CD14-positive monocyte (primary cell): Measurements from ENCODE around the gene PEX11G. TPM values are rescaled to one million over a fixed set of nuclear protein-coding genes. Genes with fewer than 3 reads are reported as not detected.

Source experiments
- DNase-seq, 3 donors: peaks; one replicate each; pipeline ENCODE4 v3.0.0-alpha.2; 2011 to 2022
- H2AFZ ChIP-seq: 2 replicates; pipeline ENCODE4 v1.6.0; 2012; ENCODE audit warnings: mild to moderate bottlenecking, low read depth, low read length, inconsistent platforms; ENCODE audit not compliant: insufficient read depth, poor library complexity, severe bottlenecking
- H3K27ac ChIP-seq, 2 donors: 1 replicate in 1 of 2; 2 replicates in 1 of 2; pipeline ENCODE4 v1.5.1; 2012 to 2013; ENCODE audit warnings: low read length in 2 of 2, control low read depth in 1 of 2, inconsistent platforms in 1 of 2, low read depth in 1 of 2, mild to moderate bottlenecking in 1 of 2
- H3K27me3 ChIP-seq, 2 donors: one replicate each; pipeline versions ENCODE4 v1.6.0 to v1.6.1; 2011 to 2013; ENCODE audit warnings: low read length in 2 of 2; ENCODE audit not compliant: control insufficient read depth in 2 of 2, insufficient read depth in 2 of 2
- H3K36me3 ChIP-seq, 2 donors: replicated peaks in 1 of 2; 1 replicate in 1 of 2; 2 replicates in 1 of 2; pipeline versions ENCODE4 v1.5.1 to v1.6.1; 2012 to 2013; ENCODE audit warnings: low read length in 2 of 2, control low read depth in 1 of 2, inconsistent platforms in 1 of 2, mild to moderate bottlenecking in 1 of 2; ENCODE audit not compliant: insufficient read depth in 2 of 2, control insufficient read depth in 1 of 2
- H3K4me1 ChIP-seq, 2 donors: 1 replicate in 1 of 2; 2 replicates in 1 of 2; pipeline versions ENCODE4 v1.5.1 to v1.6.1; 2012 to 2013; ENCODE audit warnings: low read length in 2 of 2, control low read depth in 1 of 2, inconsistent platforms in 1 of 2, mild to moderate bottlenecking in 1 of 2, moderate library complexity in 1 of 2; ENCODE audit not compliant: insufficient read depth in 2 of 2, control insufficient read depth in 1 of 2
- H3K4me2 ChIP-seq: replicated peaks from 2 replicates; pipeline ENCODE3; 2012; ENCODE audit warnings: low read length, moderate library complexity, mild to moderate bottlenecking; ENCODE audit not compliant: poor library complexity, severe bottlenecking; ENCODE audit errors: extremely low read depth
- H3K4me3 ChIP-seq, 3 experiments: fragments of 200-600 bp in 1 of 3; sonication (generic) in 1 of 3; replicated peaks in 1 of 3; 1 replicate in 2 of 3; 2 replicates in 1 of 3; pipeline ENCODE4 v1.5.1; 2011 to 2013; ENCODE audit warnings: low read length in 3 of 3, mild to moderate bottlenecking in 3 of 3, control low read depth in 2 of 3, low read depth in 2 of 3, inconsistent platforms in 1 of 3, moderate library complexity in 1 of 3
- H3K79me2 ChIP-seq: 2 replicates; pipeline ENCODE4 v1.6.0; 2012; ENCODE audit warnings: mild to moderate bottlenecking, control low read depth, inconsistent platforms, low read length, moderate library complexity; ENCODE audit not compliant: insufficient read depth
- H3K9ac ChIP-seq: 2 replicates; pipeline ENCODE4 v1.6.0; 2017; ENCODE audit warnings: low read length, mild to moderate bottlenecking; ENCODE audit not compliant: insufficient read depth, poor library complexity, severe bottlenecking
- H3K9me3 ChIP-seq, 2 donors: replicated peaks in 1 of 2; 1 replicate in 1 of 2; 2 replicates in 1 of 2; pipeline versions ENCODE4 v1.5.1 to v1.6.1; 2012 to 2013; ENCODE audit warnings: low read length in 2 of 2, control low read depth in 1 of 2; ENCODE audit not compliant: control insufficient read depth in 1 of 2, insufficient read depth in 1 of 2
- H4K20me1 ChIP-seq: 2 replicates; pipeline ENCODE4 v1.6.0; 2012; ENCODE audit warnings: mild to moderate bottlenecking, low read length, control low read depth, moderate library complexity; ENCODE audit not compliant: insufficient read depth
- H3K27ac Mint-ChIP-seq, 7 donors: one replicate each; pipeline ENCODE4 v1.8.0; 2020; ENCODE audit warnings: mild to moderate bottlenecking in 7 of 7, mixed read lengths in 7 of 7, moderate library complexity in 6 of 7, inconsistent platforms in 2 of 7
- H3K27me3 Mint-ChIP-seq, 3 donors: one replicate each; pipeline ENCODE4 v1.8.0; 2021 to 2022; ENCODE audit warnings: low read depth in 3 of 3, mild to moderate bottlenecking in 3 of 3, mixed read lengths in 3 of 3, moderate library complexity in 3 of 3, inconsistent platforms in 1 of 3
- H3K36me3 Mint-ChIP-seq, 2 donors: one replicate each; pipeline ENCODE4 v1.8.0; 2020; ENCODE audit warnings: mixed read lengths in 2 of 2, inconsistent platforms in 1 of 2, mild to moderate bottlenecking in 1 of 2
- H3K4me1 Mint-ChIP-seq: one replicate; pipeline ENCODE4 v1.8.0; 2020; ENCODE audit warnings: mild to moderate bottlenecking, mixed read lengths
- H3K4me3 Mint-ChIP-seq, 2 donors: one replicate each; pipeline ENCODE4 v1.8.0; 2020; ENCODE audit warnings: mild to moderate bottlenecking in 2 of 2, mixed read lengths in 2 of 2, moderate library complexity in 1 of 2
- H3K9me3 Mint-ChIP-seq, 7 donors: one replicate each; pipeline ENCODE4 v1.8.0; 2020 to 2022; ENCODE audit warnings: mixed read lengths in 7 of 7, mild to moderate bottlenecking in 6 of 7, moderate library complexity in 6 of 7, inconsistent platforms in 2 of 7
- WGBS: methylation state at CpG from one replicate; pipeline ENCODE4 v1.1.5; 2013; ENCODE audit warnings: missing lambda C conversion rate; ENCODE audit not compliant: insufficient coverage; 5-methylcytosine and 5-hydroxymethylcytosine counted together
- intact Hi-C, 2 donors: fragments of 100-400 bp; cut with micrococcal nuclease; formaldehyde crosslinking; loops; one replicate each; pipeline versions ENCODE4 v1.15.0 to v1.15.1; 2023
- polyA plus RNA-seq, 3 donors: library from polyadenylated mRNA; depleted of rRNA in 1 of 3; unstranded in 2 of 3; stranded (reverse) in 1 of 3; fragments of 300-500 nt in 2 of 3; fragments of >200 nt in 1 of 3; fragmentation: Illumina TruSeq in 2 of 3; gene quantifications; 1 replicate in 2 of 3; 2 replicates in 1 of 3; pipeline ENCODE4 v1.2.3, GENCODE V29; 2012 to 2021
- TF ChIP-seq, protein P1 (sequence below): fragments of 200-600 bp; IDR thresholded peaks from one replicate; pipeline ENCODE4 v1.8.0; 2022; ENCODE audit warnings: antibody characterized with exemption, mild to moderate bottlenecking

Gene PEX11G
- polyA plus RNA-seq, 3 donors: 0.77 to 3.0 (median 1.4) TPM

DNA sequence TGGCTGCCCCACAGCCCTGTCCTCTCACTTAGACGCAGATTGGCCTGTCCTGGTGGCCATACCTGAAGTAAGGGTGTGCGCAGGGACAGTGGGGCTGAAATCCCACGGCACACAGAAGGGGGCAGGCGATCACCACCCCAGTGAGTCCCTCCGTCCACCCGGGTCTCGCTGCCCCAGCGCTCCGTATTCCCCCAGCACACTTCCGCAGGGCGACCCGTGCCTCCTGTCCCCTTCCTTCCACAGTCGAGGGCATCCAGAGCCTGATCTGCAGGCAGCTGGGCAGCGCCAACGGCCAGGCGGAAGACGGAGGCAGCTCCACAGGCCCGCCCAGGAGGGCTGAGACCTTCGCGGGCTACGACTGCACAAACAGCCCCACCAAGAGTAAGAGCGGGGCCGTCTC is 25.3 kb downstream of the PEX11G start:
- intact Hi-C loops: no loop called here
- H3K27me3 ChIP-seq: no peaks in the 10 kb centered on the region
- H3K4me2 ChIP-seq: no peak overlapping the region
- no peaks in the 10 kb centered on the region for H3K4me1 Mint-ChIP-seq
- no peak overlapping the region for H3K9ac ChIP-seq
- TF ChIP-seq, protein P1, sequence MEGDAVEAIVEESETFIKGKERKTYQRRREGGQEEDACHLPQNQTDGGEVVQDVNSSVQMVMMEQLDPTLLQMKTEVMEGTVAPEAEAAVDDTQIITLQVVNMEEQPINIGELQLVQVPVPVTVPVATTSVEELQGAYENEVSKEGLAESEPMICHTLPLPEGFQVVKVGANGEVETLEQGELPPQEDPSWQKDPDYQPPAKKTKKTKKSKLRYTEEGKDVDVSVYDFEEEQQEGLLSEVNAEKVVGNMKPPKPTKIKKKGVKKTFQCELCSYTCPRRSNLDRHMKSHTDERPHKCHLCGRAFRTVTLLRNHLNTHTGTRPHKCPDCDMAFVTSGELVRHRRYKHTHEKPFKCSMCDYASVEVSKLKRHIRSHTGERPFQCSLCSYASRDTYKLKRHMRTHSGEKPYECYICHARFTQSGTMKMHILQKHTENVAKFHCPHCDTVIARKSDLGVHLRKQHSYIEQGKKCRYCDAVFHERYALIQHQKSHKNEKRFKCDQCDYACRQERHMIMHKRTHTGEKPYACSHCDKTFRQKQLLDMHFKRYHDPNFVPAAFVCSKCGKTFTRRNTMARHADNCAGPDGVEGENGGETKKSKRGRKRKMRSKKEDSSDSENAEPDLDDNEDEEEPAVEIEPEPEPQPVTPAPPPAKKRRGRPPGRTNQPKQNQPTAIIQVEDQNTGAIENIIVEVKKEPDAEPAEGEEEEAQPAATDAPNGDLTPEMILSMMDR: no peak
- H3K27ac ChIP-seq: no peak overlapping the region
- H3K4me3 Mint-ChIP-seq: no peak overlapping the region
- H3K27me3 Mint-ChIP-seq: no peaks in the 10 kb centered on the region
- H3K9me3 ChIP-seq: no peaks in the 10 kb centered on the region
- peaks cover 72 to 97% of the 10 kb centered on the region in 2 donors for H3K36me3 Mint-ChIP-seq
- no peak overlapping the region for H2AFZ ChIP-seq
- 97% methylated on average over 22 of the region's 23 CpGs for WGBS
- peaks cover 5% of the 10 kb centered on the region for H3K79me2 ChIP-seq
- H3K27ac Mint-ChIP-seq: peak overlapping the region in 2 of 7 donors; percentile 30 to 57
- peaks cover 24% of the 10 kb centered on the region for H4K20me1 ChIP-seq
- no peak overlapping the region for H3K4me3 ChIP-seq
- DNase-seq: no peak
- H3K4me1 ChIP-seq: no peaks in the 10 kb centered on the region
- peaks cover 81 to 100% of the 10 kb centered on the region in 2 donors for H3K36me3 ChIP-seq
- H3K9me3 Mint-ChIP-seq: no peaks in the 10 kb centered on the region

DNA sequence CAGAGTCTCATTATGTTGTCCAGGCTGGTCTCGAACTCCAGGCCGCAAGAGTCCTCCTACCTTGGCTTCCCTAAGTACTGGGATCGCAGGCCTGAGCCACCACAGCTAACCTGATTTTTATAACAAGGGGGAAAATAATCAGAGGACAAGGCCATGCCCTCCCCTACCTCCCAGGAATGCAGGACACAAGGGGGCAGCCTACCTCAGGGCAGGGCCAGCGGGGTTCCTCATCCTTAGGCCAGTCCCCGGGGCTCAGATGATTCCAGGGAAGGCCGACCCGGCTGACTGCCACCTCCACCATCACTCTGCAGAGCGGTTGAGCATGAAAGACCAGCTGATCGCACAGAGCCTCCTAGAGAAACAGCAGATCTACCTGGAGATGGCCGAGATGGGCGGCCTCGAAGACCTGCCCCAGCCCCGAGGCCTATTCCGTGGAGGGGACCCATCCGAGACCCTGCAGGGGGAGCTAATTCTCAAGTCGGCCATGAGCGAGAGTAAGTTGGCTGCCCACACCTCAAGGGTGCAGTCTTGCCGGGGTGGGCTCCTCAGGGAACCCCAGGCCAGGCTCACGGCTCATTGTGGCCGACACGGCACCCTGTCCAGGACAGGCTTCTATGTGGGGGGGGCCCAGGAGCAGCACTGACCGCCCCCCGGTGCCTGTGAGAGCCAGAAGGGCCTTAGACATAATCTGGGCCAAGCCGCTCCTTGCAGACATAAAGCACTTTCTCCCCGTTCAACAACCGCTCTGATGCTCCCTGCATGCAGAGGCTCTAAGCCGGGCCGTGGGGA is 26.8 kb downstream of the PEX11G start:
- Histone ChIP-seq H3K4me1 (no peaks in the 10 kb centered on the region), H3K4me3 (no peak overlapping the region), H2AFZ (no peak overlapping the region), H3K27ac (peak overlapping the region in 1 of 2 donors; percentile 56), H3K36me3 (peaks cover 80 to 100% of the 10 kb centered on the region in 2 donors), H3K79me2 (peaks cover 6% of the 10 kb centered on the region), H4K20me1 (peaks cover 31% of the 10 kb centered on the region), H3K9ac (no peak overlapping the region), H3K27me3 (no peaks in the 10 kb centered on the region), H3K4me2 (no peak overlapping the region), H3K9me3 (no peaks in the 10 kb centered on the region)
- peak overlapping the region in 4 of 7 donors; percentile 38 to 80 (median 74) for H3K27ac Mint-ChIP-seq
- no peaks in the 10 kb centered on the region for H3K9me3 Mint-ChIP-seq
- no peak for DNase-seq
- 96% methylated on average over 21 of the region's 28 CpGs for WGBS
- TF ChIP-seq, protein P1: no peak
- peaks cover 69 to 99% of the 10 kb centered on the region in 2 donors for H3K36me3 Mint-ChIP-seq
- no peaks in the 10 kb centered on the region for H3K27me3 Mint-ChIP-seq
- H3K4me3 Mint-ChIP-seq: no peak overlapping the region
- H3K4me1 Mint-ChIP-seq: no peaks in the 10 kb centered on the region
- intact Hi-C loops: no loop called here
